Hematopoietic multipotent progenitor cell treated with erythropoietin and hydrocortisone succinate and interleukin-3 and kit ligand, for 8 days (in vitro differentiated cells): ENCODE results near the gene GALT.
"Not testable (repeated sequence)": the region's sequence is repeated elsewhere in the genome, so short reads cannot be mapped to it uniquely, and the experiment has no call there.

ENCODE experiments used
- DNase-seq: peaks from one replicate; pipeline ENCODE4 v3.0.0-alpha.2; 2015

The GALT gene

DNA sequence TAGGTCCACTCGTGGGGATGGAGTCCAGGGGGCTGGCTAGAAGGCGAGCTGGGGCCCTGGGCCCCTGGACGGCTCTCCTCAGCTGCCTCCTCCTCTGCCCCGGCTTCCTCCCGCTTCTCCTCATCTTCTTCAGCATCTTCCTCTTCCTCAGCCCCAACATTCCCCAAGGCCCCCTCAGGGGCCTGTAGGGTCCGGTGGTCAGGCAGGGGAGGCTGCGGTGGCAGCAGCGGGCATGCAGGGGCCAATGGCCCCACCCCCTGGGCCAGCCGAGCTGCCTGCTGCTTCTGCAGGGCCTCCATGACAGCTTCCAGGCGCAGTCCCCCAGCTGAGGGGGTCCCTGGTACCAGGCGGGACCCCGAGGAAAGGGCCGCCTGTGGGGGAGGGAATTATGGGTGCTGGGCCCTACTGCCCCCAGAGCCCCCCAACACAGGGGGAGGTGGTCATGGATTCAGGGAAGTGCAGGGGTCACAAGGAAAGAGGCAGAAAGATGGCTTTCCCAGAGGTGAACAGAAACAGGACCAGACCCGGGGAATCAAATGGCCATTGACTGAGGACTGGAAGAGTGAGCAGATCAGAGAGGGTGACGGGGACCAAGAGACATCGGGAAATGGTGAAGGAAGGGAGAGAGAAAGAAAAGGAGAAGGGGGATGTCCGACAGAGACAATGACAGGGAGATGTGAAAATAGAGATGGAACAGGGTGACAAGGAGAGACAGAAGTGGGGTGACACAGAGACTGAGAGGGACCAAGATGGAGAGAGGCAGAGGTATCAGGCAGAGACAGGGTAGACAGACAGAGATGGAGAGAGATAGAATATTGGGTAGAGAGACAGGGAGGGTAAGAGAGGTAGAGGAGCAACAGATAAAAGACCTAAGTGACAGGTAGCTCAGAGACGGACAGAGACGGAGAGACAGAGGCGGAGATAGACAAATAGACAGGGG, 18.5 kb upstream of the GALT start:
- no peak for DNase-seq

DNA sequence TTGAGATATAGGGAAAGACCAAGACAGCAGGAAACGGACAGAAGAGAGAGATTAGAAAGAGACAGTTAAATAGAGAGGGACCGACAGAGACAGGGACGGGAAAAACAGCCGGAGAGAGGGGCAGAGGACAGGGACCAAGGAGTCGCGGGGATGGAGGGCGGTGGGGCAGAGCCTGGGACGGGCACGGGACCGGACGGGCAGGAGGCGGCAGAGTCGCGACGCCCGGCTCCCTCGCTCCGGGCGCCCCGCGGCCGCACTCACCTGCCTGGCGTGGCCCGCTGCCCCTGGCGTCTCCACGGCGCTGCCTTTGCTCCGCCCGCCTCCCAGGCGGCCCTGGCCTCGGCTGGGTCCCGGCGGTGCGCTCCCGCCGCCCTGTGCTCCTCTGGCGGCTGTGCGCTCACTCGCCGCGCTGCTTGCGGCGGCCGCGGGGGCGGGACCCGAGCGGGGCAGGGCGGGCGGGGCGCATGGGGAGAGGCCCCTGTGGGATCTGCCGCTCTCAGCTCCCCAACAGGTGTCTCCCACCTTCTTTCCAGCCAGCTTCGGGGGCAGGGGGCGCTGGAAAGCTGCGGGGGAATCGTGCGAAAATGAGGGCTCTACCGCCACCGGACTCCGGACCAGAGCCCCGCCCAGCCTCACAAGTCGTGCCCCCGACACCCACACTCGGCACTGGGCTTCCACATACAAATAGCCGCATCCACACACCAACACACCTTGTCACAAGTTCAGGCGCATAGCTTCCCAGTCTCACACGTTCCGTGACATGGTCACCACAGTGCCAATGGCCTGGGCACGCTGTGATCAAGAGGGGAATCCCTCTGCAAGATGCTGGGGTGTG, 17.6 kb upstream of the GALT start, which contains the start of gene ARID3C:
TSS of gene ARID3C (minus strand) at position 411 of the 835 bp plus-strand sequence. CDS start 1,052 bp downstream, outside the sequence.
- no peak for DNase-seq

DNA sequence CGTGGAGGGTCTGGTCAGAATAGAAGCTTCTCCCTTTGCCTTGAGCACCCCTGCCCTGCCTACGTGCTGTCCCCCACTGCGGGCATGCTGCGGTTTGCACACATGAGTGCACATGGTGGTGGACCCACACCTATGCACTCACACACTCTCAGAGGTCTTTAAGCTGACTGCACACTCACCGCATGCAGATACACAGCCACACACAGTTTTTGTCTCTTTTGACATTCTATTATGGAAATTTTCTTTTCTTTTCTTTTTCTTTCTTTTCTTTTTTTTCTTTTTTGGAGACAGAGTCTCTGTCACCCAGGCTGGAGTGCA, 17.0 kb upstream of the GALT start:
- DNase-seq: no peak

DNA sequence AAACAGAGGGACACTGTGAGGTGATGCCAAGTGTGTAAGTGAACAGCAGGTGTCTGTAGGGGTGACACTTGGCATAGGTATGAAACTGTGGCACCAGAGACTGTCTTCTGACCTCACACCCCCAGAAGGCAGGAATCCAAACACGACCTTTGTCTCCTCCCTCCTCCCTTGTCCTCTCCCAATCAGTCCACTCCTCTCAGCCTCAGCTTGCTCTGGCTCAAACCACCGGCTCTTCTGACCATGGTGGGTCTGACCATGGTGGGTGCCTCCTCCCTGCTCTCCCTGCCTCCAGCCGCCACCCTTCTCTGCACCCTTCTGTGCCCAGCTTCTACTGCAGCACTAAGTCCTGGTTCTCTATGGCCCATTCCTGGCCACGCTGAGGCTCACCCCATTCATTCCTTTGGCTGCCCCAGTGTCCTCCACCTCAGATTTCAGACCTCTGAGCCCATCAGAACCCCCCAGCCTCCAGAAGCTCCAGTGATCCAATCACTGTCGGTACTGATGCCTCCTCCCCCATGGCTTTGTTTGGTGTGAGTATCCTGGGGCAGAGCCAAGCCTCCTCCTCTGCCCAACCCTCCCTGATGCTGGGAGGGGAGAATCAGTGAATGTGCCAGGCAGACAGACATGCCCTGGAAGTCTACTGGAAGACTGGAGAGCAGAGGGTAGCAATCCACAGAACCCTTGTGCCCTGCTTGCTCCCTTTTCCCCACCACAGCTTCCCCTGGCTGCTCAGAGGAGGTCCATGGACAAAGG, 15.9 kb upstream of the GALT start:
- no peak for DNase-seq

DNA sequence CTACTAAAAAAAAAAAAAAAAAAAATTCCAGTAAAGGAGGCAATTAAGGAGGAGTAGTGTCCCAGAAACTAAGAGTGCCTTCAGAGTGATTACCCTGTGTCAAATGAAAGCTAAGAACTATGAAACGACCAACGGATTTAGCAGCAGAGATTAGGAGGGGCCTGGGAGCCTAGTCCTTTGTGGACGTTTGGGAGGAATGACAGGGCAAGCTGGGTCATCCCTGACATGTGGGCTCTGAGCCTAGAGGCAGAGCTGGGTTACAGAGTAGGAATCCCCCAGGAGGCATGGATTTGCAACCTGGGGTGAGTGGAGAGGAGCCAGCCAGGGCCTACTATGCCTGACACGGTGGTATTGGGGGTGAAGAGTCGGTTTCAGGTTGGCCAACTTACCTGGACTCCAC, 13.3 kb upstream of the GALT start:
- no peak for DNase-seq

DNA sequence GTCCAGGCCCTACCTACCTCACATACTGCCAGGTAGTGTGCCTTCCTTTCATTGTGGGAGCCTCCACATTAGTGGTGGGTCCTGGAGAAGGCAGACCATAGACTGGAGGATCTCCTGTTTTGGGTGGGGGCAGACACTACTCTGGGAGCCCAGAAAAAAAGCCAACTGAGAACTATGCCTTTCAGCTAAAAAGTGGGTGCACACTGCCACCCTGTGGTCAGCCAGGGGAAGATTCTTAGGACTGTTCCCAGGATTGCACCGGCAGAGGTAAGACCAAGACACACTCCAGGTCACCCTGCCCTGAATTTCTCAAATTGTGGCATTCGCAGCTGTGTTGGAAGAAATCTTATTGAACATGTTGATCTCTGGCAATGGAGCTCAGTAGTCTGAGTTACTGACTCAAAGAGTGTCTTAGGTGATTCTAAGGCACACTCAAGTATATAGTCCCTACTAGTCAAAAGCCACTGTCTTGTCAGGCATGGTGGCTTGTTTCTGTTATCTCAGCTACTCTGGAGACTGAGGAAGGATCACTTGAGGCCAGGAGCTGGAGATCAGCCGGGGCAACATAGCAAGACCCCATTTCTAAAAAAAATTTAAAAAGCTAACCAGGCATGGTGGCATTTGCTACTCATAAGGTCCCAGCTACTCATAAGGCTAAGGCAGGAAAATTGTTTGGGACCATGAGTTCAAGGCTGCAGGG, 12.5 kb upstream of the GALT start:
- DNase-seq: peak; percentile 87

DNA sequence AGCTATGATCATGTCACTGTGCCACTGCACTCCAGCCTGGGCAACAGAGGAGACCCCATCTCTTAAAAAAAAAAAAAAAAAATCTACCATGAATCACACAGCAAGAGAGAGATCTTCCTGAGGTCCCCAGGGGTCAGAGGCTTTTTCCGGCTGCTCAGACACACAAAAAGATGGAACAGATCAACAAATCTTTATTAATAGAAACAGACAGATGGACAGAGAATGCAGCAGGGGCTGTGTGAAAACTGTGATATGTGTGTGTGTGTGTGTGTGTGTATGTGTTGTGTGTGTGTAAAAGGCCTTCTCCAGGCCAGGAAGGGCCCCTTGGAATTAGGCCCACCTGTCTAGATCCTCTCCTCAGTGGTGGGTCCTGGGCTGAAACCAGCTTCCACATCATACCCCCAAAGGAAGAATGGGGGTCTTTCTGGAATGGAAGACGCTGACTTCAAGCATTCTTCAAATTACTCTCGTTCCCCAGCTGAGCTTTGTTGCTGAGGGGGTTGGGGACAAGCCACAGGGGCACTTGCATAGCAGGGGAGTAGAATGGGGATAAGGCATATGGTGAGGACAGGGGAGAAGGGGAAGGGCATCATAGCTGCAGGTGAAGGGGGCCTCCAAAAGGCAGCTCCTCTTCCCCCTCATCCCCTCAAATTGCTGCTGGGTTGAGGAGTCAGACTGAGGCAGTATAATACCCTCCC, 11.8 kb upstream of the GALT start:
- no peak for DNase-seq

DNA sequence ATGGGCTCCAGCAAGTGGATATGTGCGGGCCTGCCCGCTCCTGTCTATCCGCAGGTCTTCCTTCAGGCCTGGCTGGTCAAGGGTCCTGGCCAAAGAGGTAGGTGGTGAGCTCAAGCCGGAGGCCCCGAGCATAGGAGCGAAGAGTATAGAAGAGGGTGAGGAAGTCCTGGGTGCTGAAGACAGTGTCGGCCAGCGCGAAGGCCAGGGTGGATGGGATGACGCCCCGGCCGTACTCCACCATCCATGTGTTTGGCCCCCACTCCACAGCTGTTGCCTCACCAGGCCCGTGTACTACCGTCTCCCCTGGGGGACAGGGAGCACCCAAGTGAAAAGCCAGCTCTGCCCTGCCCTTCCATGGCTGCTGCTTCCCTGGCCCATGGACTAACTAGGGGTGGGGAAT, 10.9 kb upstream of the GALT start:
- no peak for DNase-seq

DNA sequence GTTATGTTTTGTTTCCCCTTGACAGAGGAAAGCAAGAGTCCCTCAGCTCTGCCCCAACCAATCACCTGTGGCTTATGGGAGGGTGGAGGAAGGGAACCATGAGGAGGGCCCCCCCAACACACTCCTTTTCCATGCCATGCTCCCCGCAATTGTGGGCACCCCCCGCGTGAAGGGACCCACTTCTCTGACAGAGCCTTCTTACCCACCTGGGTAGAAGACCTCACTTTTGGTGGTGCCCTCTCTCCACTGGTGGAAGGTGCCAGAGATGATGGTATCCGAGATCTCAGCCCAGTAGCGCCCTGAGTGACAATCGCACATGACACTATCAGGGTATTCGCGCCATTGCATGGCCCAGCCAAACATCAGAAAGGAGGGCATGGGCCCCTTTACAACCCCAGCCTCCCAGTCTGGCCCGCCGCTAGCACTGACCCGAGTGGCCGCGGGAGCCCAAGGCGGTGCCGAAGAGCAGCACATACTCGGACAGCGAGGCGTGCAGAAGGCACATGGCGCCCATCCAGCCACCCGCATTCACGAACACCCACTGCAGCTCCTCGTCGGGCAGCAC, 9.6 kb upstream of the GALT start:
- peak; percentile 56 for DNase-seq

DNA sequence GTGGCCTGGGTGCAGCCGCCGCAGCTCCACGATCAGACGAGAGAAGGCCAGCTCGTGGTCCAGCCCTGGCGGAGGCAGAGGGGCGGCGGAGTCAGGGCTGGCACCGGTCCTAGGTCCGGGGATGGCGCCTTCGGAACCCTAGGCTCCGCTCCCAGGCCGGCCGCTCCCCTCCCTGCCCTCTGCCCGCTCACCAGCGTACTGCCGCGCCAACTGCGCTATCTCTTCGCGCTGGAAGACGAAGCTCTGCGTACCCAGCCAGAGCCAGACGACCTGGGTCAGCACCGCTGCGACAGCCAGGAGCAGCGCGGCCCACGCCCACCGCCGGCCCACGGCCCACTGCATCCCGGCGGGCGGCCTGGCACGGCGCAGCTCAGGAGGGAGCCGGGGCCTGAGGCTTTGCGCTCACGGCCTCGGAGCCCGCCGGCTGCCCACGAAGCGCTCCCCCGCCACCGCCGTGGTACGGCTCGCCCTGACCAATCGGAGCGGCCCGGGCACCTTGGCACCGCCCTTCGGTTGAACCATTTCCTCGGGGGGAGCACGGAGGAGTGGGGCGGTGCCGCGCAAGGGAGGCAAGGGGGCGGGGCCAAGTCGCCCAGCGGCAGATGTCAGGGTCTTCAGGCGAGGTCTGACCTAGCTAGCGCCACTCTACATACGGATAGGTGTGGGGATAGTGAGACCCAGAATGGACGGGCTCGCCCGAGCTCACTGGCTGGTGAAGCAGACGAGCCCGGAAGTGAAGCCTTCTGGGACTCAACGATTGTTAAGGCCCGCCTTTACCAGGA, 8.9 kb upstream of the GALT start, which contains the start of gene SIGMAR1:
TSS of gene SIGMAR1 (minus strand) at position 432 of the 782 bp plus-strand sequence. CDS start at position 342, 90 bp downstream.
- peak; percentile 94 for DNase-seq

DNA sequence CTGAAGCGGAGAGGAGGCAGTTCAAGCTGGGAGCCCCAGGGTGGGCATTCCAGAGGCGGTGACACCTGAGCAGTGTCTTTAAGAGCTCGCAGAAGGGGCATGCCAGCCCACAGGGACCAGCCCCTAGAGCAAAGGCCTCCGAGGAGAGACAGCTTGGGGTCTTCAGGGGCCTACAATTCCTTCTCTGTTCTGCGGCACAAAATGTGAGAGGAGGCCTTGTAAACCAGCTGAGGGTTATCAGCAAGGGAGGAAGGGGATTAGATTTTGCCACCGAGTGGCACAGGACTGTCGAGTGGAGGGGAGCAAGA, 8.4 kb upstream of the GALT start:
- no peak for DNase-seq

DNA sequence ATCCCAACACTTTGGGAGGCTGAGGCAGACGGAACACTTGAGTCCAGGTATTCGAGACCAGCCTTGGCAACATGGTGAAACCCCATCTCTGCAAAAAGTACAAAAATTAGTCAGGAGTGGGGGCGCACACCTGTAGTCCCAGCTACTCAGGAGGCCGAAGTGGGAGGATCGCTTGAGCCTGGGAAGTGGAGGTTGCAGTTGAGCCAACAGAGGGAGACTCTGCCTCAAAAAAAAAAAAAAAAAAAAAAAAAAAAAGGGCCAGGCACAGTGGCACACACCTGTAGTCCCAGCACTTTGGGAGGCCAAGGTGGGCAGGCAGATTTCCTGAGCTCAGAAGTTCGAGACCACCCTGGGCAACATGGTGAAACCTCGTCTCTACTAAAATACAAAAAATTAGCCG, 7.2 kb upstream of the GALT start:
- DNase-seq: not testable (repeated sequence)

DNA sequence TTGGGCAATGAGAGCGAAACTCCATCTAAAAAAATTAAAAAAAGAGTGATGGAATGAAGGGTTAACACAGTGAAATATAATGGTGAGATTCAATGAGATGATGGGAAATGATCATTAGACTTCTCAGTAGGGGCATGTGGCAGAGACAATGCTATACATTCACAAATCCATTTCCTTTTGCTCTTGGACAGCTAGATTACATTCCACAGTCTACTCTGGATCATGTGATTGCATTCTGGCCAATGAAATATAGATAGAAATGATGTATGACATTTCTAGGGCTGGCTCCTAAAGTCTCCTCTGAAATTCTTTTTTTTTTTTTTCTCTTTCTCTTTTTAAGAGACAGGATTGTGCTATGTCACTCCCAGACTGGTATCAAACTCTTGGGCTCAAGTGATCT, 3.8 kb upstream of the GALT start:
- no peak for DNase-seq

DNA sequence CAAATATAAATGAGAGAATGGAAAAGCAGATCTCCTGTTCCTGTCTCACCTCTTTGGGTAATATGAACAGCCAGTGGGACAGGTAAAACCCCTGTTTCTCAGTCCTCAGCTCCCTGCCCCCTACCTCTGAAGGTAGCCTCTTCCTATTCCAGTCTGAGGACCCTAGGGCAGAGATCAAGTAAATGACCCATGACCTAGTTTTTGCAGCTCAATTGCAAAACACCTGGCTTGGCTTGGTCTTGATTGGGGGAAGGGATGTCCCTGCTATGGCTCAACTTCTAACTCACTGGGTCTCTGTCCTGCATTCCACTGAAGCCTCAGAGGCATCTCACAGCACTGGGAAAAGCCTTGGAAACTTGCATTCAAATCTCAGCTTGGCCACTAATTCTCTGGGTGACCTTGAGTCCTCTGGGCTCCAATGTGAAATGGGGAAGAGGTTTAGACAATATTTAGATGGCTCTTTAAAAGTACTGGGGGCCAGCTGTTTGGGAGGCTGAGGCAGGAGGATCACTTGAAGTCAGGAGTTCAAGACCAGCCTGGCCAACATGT, 1.6 kb upstream of the GALT start:
- DNase-seq: no peak

DNA sequence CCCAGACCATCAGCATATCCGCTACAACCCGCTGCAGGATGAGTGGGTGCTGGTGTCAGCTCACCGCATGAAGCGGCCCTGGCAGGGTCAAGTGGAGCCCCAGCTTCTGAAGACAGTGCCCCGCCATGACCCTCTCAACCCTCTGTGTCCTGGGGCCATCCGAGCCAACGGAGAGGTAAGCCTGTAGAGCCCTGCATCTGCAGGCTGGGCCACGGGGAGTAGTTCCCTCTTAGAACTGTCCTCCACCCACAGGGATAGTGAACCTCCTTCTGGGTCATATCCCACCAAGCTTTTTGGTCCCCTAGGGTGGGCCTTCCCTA, 569 bp downstream of the GALT start:
- DNase-seq: no peak

DNA sequence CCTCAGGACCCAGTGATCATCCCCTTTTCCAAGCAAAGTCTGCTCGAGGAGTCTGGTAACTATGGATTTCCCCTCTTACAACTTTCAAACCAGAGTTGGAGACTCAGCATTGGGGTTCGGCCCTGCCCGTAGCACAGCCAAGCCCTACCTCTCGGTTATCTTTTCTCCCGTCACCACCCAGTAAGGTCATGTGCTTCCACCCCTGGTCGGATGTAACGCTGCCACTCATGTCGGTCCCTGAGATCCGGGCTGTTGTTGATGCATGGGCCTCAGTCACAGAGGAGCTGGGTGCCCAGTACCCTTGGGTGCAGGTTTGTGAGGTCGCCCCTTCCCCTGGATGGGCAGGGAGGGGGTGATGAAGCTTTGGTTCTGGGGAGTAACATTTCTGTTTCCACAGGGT, 1.2 kb downstream of the GALT start:
- peak; percentile 74 for DNase-seq

DNA sequence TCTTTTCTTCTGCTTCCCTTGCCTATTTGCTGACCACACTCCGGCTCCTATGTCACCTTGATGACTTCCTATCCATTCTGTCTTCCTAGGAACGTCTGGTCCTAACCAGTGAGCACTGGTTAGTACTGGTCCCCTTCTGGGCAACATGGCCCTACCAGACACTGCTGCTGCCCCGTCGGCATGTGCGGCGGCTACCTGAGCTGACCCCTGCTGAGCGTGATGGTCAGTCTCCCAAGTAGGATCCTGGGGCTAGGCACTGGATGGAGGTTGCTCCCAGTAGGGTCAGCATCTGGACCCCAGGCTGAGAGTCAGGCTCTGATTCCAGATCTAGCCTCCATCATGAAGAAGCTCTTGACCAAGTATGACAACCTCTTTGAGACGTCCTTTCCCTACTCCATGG, 2.2 kb downstream of the GALT start:
- no peak for DNase-seq

DNA sequence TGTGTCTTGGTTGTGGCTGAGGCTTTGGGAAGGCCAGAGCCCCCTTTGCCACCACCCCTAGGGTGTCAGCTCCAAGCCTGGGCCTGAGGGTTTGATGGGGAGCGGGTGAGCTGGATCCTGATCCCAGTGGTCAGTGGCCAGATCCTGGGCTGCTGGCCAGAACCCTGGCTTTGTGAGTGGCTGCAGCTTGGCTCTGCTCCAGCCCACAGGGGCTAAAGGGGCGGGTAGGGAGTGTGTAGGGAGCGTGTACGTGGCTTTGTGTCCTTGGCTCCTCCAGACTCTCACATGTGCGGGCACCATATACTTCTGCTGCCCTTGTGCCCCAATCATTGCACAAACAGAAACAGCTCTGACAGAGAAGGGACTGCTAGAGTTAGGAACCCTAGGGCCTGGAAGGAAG, 4.3 kb downstream of the GALT start:
- DNase-seq: no peak

DNA sequence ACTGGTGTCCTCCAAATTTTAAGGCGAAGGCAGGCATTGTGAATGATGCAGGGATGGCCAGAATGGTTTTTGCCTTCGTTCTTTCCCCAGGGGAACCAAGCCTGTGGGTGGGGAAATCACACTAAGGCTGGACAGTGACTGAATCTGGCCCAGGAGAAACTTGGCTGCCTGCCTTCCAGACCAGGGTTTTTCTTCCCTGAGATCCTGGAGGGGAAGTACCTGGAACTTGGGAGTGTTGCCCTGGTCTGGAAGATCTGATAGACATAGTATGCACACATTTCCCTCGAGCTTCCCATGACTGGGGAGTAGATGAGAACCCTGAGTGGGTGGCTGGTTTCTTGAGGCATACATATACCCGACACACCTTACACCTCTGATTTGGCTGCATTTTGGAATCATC, 4.8 kb downstream of the GALT start:
- no peak for DNase-seq

DNA sequence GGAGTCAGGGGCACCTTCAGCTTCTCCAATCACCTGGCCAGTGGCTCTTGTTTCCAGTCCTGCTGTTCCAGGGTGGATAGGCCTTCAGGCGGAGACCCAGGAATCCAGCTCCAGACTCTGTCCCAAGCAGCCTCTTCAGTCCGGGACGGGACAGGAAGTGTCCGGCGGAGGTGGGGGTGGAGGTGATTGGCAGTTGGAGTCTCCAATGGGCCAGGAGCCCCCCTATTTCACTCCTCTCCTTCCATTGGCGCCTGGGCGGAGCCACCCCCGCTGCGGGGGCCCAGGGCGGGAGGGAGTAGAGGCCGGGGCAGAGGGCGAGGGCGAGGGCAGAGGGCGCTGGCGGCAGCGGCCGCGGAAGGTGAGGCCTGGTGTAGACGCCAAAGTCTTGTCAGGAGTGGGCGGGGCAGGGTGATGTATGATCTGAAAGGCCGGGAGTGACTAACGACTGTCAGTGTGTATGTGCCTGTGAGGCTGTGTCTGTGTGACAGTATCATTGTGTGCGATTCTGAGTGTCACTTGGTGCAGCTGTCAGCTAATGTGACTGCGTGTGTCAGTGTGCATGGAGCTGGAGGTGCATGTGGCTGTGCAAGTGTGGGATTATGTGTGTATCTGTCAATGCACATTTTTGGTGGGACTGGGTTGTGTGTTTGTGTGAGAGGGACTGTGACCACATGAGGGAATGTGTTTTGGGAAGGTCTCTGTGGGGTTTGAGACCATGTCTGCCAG, 5.6 kb downstream of the GALT start, which contains the start of gene IL11RA:
TSS of gene IL11RA (plus strand) at position 310 of the 726 bp plus-strand sequence. CDS start 3,033 bp downstream, outside the sequence.
- peak; percentile 86 for DNase-seq
